Body of pancreas (tissue), 4 donors: ENCODE data around the gene MAGEB1. TPM values are rescaled to one million over a fixed set of nuclear protein-coding genes. Genes with fewer than 3 reads are reported as not detected.

Experiments used
- ATAC-seq: fragments of 150-250 bp; one replicate; pipeline ENCODE4 v1.9.1; 2016
- DNase-seq, 4 donors: peaks; one replicate each; pipeline ENCODE4 v3.0.0-alpha.2; 2019
- H3K27ac ChIP-seq, 4 donors: fragments of 200-600 bp; sonication (generic); 1 replicate in 3 of 4; 2 replicates in 1 of 4; pipeline versions ENCODE4 v1.5.1 to v1.6.1; 2016 to 2019; ENCODE audit warnings: mild to moderate bottlenecking in 1 of 4, mixed read lengths in 1 of 4, moderate library complexity in 1 of 4
- H3K27me3 ChIP-seq, 2 donors: fragments of 200-600 bp; sonication (generic); one replicate each; pipeline ENCODE4 v1.6.0; 2016; ENCODE audit warnings: mild to moderate bottlenecking in 1 of 2
- H3K36me3 ChIP-seq, 2 donors: fragments of 200-600 bp; sonication (generic); replicated peaks in 1 of 2; 2 replicates each; pipeline ENCODE4 v1.5.1; 2016; ENCODE audit warnings: low read depth in 2 of 2; ENCODE audit not compliant: insufficient read depth in 1 of 2
- H3K4me1 ChIP-seq: fragments of 200-600 bp; sonication (generic); one replicate; pipeline ENCODE4 v1.6.0; 2016
- H3K4me3 ChIP-seq, 2 donors: fragments of 200-600 bp; sonication (generic); 1 replicate in 1 of 2; 2 replicates in 1 of 2; pipeline ENCODE4 v1.5.1; 2016 to 2019
- H3K9me3 ChIP-seq, 3 donors: fragments of 200-600 bp; sonication (generic); 1 replicate in 2 of 3; 2 replicates in 1 of 3; pipeline ENCODE4 v1.5.1; 2016
- POLR2A ChIP-seq, 3 donors: fragments of 450-650 bp; IDR thresholded peaks; one replicate each; pipeline ENCODE4 v1.6.1; 2016; ENCODE audit warnings: antibody characterized with exemption in 3 of 3, mild to moderate bottlenecking in 2 of 3
- WGBS, 2 donors: methylation state at CpG; one replicate each; pipeline ENCODE4 v1.1.5; 2017; 5-methylcytosine and 5-hydroxymethylcytosine counted together
- intact Hi-C: fragments of 100-400 bp; cut with DNase I; formaldehyde crosslinking; loops from one replicate; pipeline ENCODE4 v1.15.1; 2023
- total RNA-seq, 2 donors: library from RNA; depleted of rRNA; stranded (reverse); fragments of >200 nt; gene quantifications; one replicate each; pipeline ENCODE4 v1.1.0, GENCODE V29; 2016
- TF ChIP-seq, protein P1 (sequence below), 7 experiments: fragments of 450-650 bp in 4 of 7; fragments of 200-600 bp in 3 of 7; sonication (generic) in 3 of 7; IDR thresholded peaks; one replicate each; pipeline ENCODE4 v1.5.1; 2016 to 2019; ENCODE audit warnings: antibody characterized with exemption in 7 of 7

Gene MAGEB1
- total RNA-seq, 2 donors from 2014 or later = not detected

DNA sequence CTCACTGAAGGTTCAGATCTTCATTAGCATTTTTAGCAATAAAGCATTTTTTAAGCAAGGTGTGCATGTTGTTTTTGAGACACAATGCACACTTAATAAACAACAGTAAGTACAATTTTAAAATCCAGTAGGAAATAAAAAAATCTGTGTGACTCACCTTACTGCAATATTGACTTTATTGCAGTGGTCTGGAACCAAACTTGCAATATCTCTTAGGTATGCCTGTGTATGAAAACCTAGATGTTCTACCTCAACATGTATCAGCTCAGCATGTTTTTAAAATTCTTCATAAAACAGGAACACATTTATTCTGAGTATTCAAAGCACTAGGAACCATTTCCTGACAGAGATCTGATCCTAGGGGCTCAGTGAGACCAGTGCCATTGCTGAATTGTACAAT is 35.6 kb downstream of the MAGEB1 start:
- no peaks in the 10 kb centered on the region for H3K9me3 ChIP-seq
- no peak overlapping the region for H3K4me3 ChIP-seq
- H3K27me3 ChIP-seq = no peaks in the 10 kb centered on the region
- no peak for TF ChIP-seq POLR2A (IDR thresholded peaks at IDR 0.05)
- TF ChIP-seq, protein P1, sequence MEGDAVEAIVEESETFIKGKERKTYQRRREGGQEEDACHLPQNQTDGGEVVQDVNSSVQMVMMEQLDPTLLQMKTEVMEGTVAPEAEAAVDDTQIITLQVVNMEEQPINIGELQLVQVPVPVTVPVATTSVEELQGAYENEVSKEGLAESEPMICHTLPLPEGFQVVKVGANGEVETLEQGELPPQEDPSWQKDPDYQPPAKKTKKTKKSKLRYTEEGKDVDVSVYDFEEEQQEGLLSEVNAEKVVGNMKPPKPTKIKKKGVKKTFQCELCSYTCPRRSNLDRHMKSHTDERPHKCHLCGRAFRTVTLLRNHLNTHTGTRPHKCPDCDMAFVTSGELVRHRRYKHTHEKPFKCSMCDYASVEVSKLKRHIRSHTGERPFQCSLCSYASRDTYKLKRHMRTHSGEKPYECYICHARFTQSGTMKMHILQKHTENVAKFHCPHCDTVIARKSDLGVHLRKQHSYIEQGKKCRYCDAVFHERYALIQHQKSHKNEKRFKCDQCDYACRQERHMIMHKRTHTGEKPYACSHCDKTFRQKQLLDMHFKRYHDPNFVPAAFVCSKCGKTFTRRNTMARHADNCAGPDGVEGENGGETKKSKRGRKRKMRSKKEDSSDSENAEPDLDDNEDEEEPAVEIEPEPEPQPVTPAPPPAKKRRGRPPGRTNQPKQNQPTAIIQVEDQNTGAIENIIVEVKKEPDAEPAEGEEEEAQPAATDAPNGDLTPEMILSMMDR (IDR thresholded peaks at IDR 0.05) = no peak
- no peak overlapping the region for H3K27ac ChIP-seq
- ATAC-seq (no peak), DNase-seq (no peak)
- intact Hi-C loops = no loop called here
- H3K4me1 ChIP-seq = no peaks in the 10 kb centered on the region
- no peaks in the 10 kb centered on the region for H3K36me3 ChIP-seq

DNA sequence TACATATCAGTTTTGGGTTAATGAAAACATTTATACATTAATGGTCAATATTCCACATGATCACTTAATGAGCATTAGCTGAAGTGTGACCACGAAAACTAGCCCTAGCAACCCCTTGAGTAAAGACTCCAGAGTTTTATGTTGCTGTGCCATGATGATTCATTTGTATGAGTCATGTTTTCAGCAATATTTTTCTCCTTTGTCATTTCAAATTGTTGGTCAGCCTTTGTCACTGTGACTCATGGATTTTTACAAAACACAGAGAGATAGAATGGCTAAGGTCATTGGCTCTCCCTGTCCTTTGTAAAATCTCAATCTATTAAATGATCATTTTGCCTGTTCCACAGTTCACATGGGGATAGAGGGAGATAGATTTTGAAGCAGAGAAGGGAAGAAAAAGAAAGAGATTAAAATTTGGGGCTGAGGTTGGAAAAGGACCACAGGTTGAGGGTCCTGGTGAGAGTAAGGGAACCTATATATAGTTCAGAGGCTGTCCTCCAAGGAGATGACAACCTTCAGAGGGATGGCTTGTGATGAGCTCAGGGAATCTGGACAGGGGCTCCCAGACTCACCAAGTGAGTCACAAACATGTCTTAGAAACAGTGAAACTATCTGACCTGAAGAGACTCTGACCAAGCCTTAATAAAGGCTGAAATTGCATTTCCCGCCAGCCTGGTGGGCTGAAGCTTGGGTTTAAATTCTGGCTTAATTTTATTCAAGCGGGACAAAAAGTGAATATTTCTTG is 36.7 kb downstream of the MAGEB1 start:
- Histone ChIP-seq H3K27me3 (no peaks in the 10 kb centered on the region), H3K36me3 (no peaks in the 10 kb centered on the region), H3K4me3 (no peak overlapping the region), H3K4me1 (no peaks in the 10 kb centered on the region), H3K9me3 (no peaks in the 10 kb centered on the region), H3K27ac (no peak overlapping the region)
- TF ChIP-seq, protein P1 (IDR thresholded peaks at IDR 0.05) = no peak
- TF ChIP-seq POLR2A (IDR thresholded peaks at IDR 0.05) = no peak
- DNase-seq (no peak), ATAC-seq (peak; percentile 47)
- 59 to 60% methylated on average over 3 of the region's 3 CpGs for WGBS, 2 donors
- intact Hi-C loops = no loop called here

DNA sequence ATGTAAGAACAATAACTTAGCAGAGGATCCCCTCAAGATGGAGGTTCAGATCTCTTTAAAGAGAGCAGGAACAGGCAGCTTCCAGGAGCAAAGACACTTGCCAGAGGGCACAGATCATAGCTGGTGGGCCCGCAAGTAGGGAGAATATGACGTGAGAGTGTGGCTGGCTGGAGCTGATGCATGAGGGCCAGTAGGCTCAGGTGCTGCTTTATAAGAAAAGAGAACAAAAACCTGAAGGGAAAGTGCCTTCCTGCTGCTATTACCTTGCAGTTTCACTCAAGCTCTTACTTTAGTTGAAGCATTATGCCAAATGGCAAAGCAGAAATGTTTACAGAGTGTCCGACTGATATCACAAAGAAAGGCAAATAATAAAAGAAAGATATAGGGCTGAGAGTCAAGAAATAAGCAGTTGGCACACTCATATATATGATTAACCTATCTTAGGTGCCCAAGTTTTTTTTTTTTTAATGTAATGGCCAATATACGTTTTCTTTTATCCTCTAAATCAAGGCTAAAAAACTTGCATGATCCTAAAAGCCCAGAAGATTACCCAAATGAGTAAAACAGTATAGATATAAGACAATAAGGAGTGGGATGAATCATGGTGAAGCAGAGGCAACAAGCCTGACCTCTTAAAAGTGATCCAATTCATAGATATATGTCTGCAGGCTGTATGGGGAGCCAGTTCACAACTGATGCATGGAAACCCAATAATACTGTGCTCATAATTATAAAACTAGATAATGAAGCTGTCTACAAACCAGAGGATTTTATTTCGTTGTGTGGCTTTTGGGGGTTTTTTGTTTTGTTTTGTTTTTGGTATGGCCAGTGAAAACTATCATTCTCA is 49.7 kb downstream of the MAGEB1 start:
- H3K4me3 ChIP-seq = no peak overlapping the region
- no peak for DNase-seq
- H3K4me1 ChIP-seq = peaks cover 5% of the 10 kb centered on the region
- WGBS, 2 donors = 43 to 53% methylated on average over 5 of the region's 5 CpGs
- TF ChIP-seq, protein P1 (IDR thresholded peaks at IDR 0.05) = no peak
- no peak for ATAC-seq
- no peaks in the 10 kb centered on the region for H3K9me3 ChIP-seq
- no peaks in the 10 kb centered on the region for H3K27me3 ChIP-seq
- no peaks in the 10 kb centered on the region for H3K36me3 ChIP-seq
- intact Hi-C loops = no loop called here
- no peak overlapping the region for H3K27ac ChIP-seq

DNA sequence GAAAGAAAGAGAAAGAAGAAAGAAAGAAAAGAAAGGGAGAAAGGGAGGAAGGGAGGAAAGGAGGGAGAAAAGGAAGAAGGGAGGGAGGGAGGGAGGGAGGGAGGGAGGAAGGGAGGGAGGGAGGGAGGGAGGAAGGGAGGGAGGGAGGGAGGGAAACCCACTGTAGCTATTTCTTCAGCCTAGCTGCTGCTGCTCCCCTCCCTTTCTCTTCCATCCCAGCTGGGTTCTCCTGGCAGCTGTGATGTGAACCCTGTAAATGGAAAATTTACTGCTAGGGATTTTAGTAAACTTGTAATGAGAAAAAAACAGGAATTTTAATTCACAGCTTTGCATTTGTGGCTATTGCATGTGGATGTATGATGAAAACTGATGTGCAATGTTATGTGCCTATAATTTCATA is 54.3 kb downstream of the MAGEB1 start:
- DNase-seq = no peak

More for the DNA sequence above, 54.3 kb downstream of the MAGEB1 start:
- Histone ChIP-seq H3K27ac (no peak overlapping the region), H3K36me3 (no peaks in the 10 kb centered on the region), H3K4me3 (no peak overlapping the region), H3K9me3 (no peaks in the 10 kb centered on the region), H3K27me3 (no peaks in the 10 kb centered on the region), H3K4me1 (peaks cover 4% of the 10 kb centered on the region)
- intact Hi-C loops = no loop called here
- ATAC-seq = no peak
- TF ChIP-seq POLR2A (IDR thresholded peaks at IDR 0.05) = no peak
- TF ChIP-seq, protein P1 (IDR thresholded peaks at IDR 0.05) = no peak

Other genes with a start within 250 kb of the MAGEB1 start
- gene MAGEB2, start 31.6 kb upstream of the MAGEB1 start, total RNA-seq = not detected
- gene MAGEB3, start 16.5 kb upstream of the MAGEB1 start, total RNA-seq = not detected
- gene MAGEB4, start 5.1 kb upstream of the MAGEB1 start, total RNA-seq = not detected
- under 1 TPM in 1 of 2 donors, not detected in 1; 0.78 TPM for gene NR0B1, start 62.2 kb downstream of the MAGEB1 start, total RNA-seq